Stimulated activated naive CD4-positive, alpha-beta T cell treated with Interleukin-2 at 50 U/mL for 16 hours (primary cell): ENCODE results near the gene HSFX2.
"Not testable (repeated sequence)": the region's sequence is repeated elsewhere in the genome, so short reads cannot be mapped to it uniquely, and the experiment has no call there.

ENCODE experiments used
- DNase-seq: peaks from one replicate; lab custom pipeline; 2025; lab: John Stamatoyannopoulos, UW

The HSFX2 gene

GRCh38 chrX:149595214-149595613 lies at the start of gene HSFX2:
Gene HSFX2, minus strand, starts transcription at chrX:149595314. Its CDS starts 614 bp downstream, at chrX:149594700.
- DNase-seq = not testable (repeated sequence)

- DNase-seq = no peak
These were observed 48.4 kb upstream of the HSFX2 start for GRCh38 chrX:149643496-149643895.

GRCh38 chrX:149641835-149642234 lies 46.7 kb upstream of the HSFX2 start:
- DNase-seq = no peak

GRCh38 chrX:149641432-149641831 lies 46.3 kb upstream of the HSFX2 start:
- no peak for DNase-seq

GRCh38 chrX:149639568-149639967 lies 44.5 kb upstream of the HSFX2 start:
- no peak for DNase-seq

- no peak for DNase-seq
These were observed 43.7 kb upstream of the HSFX2 start for GRCh38 chrX:149638860-149639259.

GRCh38 chrX:149633511-149633910 lies 38.4 kb upstream of the HSFX2 start:
- no peak for DNase-seq

GRCh38 chrX:149631234-149632165 lies 36.4 kb upstream of the HSFX2 start, which contains the start of gene TMEM185A:
Gene TMEM185A, minus strand, starts transcription at chrX:149631792. Its CDS starts 212 bp downstream, at chrX:149631580.
- peak; percentile 68 for DNase-seq

GRCh38 chrX:149630681-149631233 lies 35.6 kb upstream of the HSFX2 start:
- no peak for DNase-seq

- no peak for DNase-seq
These were observed 34.7 kb upstream of the HSFX2 start for GRCh38 chrX:149629730-149630387.

- DNase-seq = no peak
These were observed 33.7 kb upstream of the HSFX2 start for GRCh38 chrX:149628768-149629167.

GRCh38 chrX:149628280-149628679 lies 33.2 kb upstream of the HSFX2 start:
- DNase-seq = no peak

GRCh38 chrX:149626829-149627228 lies 31.7 kb upstream of the HSFX2 start:
- not testable (repeated sequence) for DNase-seq

GRCh38 chrX:149619662-149620061 lies 24.5 kb upstream of the HSFX2 start:
- DNase-seq = not testable (repeated sequence)

- DNase-seq = no peak
These were observed 23.8 kb upstream of the HSFX2 start for GRCh38 chrX:149618871-149619270.

GRCh38 chrX:149611623-149612175 lies 16.6 kb upstream of the HSFX2 start:
- no peak for DNase-seq

GRCh38 chrX:149610511-149610910 lies 15.4 kb upstream of the HSFX2 start:
- DNase-seq = no peak

- DNase-seq = no peak
These were observed 12.6 kb upstream of the HSFX2 start for GRCh38 chrX:149607699-149608098.

GRCh38 chrX:149605248-149605885 lies 10.3 kb upstream of the HSFX2 start:
- not testable (repeated sequence) for DNase-seq

GRCh38 chrX:149598603-149599002 lies 3.5 kb upstream of the HSFX2 start:
- not testable (repeated sequence) for DNase-seq

- DNase-seq = not testable (repeated sequence)
These were observed 829 bp upstream of the HSFX2 start for GRCh38 chrX:149595943-149596342.

- DNase-seq = not testable (repeated sequence)
These were observed 4.1 kb downstream of the HSFX2 start for GRCh38 chrX:149590993-149591392.
